NOMO-1 treated with DMSO at 0.1 percent for 48 hours (cell line): ENCODE data around the gene STK17B.

Source experiments
- DNase-seq: peaks from one replicate; lab custom pipeline; 2025; ENCODE audit not compliant: unreplicated experiment; lab: John Stamatoyannopoulos, UW

The STK17B gene

GRCh38 chr2:196159221-196159892 is 12.0 kb downstream of the STK17B start:
- DNase-seq: no peak

- DNase-seq: no peak
Measured at GRCh38 chr2:196155575-196155974, 15.8 kb downstream of the STK17B start.

DNA sequence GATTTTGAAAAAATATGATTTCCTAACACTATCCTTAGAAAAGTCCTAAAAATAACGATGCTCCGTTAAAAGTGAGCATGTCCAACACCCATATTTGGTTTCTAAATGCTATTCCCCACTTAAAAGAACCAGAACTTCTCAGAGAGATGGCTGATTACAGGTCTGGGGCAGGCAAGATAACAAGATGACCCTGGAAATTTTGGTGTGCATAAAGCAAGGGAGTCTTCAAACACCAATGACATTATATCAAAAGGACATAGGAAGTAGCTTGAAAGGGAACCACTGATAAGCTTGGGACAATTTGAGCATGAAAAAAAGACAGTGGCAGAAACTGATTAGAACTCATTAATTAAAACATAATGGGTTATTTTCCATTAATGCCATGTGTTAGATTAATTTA is 17.9 kb downstream of the STK17B start:
- DNase-seq: no peak

- peak; percentile 45 for DNase-seq
Measured at GRCh38 chr2:196149948-196150347, 21.4 kb downstream of the STK17B start.

DNA sequence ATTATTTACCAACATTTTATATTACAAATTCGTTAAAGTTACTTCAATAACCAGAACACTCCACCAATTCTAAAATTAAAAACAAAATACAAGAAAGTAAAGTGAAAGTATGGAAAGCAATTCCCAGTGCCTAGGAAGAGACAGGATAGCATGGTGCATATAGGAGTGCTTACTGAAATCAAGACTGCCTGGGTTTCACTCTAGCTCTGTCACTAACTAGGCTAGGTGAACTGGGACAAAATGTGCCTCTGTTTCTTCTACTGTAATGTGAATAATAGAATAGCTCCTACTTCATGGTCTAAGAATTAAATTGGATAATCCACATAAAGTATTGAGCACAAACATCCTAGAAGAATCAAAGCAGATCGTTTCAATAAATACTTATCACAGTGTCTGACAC is 22.6 kb downstream of the STK17B start:
- DNase-seq: no peak

GRCh38 chr2:196145256-196145655 is 26.1 kb downstream of the STK17B start:
- DNase-seq: no peak

GRCh38 chr2:196144513-196145126 is 26.8 kb downstream of the STK17B start:
- DNase-seq: no peak

DNA sequence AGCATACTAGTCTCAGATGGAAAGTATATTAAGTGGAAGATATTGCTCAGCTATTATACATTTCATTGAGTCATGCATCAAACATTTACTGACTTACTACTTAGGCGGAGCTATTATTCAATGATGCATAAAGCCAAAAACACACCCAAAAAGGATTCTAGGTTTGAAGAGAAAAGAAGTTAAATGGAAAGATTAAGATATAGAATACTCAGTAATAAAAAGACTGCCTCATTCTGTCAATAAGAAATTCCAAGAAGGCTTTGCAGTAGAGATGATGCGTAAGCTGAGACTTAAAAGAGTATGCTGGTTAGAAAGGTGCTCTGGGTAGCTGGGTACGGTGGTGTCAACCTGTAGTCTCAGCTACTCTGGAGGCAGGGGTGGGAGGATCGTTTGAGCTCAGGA is 27.6 kb downstream of the STK17B start:
- no peak for DNase-seq

DNA sequence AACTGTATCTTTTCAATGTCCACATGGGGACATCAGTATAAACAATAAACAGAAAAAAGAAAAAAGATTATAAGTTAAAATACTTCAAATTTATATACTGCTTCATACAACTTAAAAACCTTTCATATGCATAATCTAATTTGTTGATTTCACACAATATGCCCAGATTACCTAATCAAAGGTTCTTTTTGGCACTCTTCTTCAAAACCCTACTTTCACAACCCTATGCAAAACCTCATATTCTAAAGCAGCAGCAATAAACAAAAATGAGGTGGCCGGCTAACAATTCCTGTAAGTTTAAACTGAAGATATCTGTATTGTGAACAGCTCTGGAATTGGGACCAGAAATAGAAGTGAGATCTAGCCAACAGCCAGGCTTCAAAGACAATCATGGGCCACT is 28.6 kb downstream of the STK17B start:
- DNase-seq: peak; percentile 62

DNA sequence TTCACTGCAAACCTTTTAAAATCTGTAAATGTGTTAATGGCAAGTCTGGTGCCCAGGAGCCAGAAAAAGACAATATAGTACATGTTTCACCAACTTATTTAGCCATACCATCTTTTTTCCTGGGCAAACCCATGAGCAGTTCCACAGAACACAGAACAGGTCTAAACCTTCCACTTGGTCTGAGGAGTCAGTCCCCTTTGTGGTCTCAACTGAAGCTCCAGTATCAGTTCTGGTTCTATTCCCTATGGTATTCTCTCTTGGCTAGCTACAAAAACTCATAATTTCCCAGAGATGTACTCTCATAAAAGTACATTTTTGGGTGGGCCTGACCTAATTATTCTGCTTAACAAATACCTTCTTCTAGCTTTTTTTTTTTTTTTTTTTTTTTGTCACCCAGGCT is 31.2 kb downstream of the STK17B start:
- no peak for DNase-seq

- no peak for DNase-seq
Measured at GRCh38 chr2:196137271-196137670, 34.1 kb downstream of the STK17B start.

DNA sequence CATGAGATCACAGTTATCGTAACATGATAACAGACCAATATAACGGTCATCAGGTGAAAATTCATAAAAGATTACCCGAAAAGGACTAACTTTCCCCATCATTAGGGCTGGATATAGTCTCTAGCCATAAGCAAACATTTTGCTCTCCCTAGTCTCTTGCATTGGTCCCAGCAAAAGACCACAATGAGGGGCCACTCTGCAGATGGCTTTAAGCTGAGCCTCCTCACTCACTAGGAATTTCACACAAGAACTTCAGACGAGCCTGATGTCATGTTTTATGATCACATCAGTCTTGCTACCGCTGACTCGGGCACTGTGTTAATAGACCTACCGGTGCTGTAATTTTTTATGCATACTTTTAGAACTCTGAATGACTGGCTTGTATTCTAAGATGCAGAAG is 35.2 kb downstream of the STK17B start:
- no peak for DNase-seq

DNA sequence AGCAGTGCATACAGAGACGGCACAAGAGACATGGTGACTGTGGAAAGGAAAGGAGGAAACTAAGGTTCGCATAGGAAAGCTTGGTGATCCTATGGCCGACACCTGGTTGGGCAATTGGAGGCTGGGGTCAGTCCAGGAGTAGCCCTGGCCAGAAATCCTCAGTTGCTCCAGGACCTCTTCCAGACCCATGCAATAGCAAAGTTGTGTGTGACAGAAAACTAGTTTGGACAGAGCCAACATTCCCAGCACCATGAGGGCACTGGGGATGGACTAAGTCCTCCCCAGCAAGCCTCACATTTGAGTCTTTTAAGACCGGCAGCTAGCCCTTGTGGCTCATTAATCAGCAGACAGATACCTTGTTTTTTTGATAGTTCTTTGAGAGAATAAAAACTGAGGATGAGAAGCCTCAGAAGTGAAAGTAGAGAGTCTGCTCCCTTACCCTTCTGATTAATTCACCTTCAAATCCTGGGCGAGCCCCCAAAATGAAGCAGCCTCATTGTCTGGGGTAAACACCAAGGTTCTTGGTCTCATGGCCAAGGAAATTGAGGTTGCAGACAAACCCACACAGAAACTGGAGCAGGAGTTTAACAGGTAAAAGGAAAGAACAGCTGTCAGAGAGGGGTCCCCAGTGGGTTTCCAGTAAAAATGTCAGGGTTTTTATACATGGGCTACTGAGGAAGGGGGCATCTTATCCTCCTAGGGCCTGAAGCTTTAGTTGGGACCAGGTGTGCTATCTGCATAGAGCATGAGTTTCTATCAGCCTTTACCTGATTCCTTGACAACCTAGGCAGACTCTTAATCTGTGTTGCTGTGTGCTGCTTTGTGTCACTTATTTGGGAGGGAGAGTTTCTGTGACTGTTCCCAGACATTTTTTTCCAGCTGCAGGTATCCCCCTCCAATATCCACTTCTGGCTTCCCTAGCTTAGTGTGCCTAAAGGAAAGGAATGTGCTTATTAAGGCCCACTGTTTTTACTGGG is 39.1 kb downstream of the STK17B start:
- DNase-seq: no peak

DNA sequence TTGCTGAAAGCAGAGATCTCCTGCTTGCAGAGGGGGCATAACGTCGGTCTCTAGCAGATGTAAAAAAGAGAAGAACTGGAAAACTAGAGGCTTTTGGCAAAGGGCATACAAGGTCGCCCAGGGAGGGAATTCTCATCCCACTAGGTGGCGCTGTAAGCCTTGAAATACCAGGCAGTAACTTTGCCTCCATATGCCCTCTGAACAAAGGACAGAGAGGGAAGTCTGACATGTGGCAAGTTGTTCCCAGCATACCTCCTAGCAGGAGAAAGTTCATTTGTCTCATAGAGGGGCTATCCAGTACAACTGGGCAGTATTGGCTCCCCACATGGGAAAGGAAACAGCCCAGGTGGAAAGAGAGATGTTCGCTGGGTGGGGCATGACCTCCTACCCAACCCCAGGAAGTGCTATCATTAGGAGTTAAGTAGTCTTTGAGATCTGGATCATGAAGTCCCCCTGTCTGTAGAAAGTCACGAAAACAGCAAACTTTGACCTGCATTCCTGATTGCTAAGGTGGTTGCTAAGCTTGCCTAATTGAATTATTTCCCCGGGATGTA is 39.9 kb downstream of the STK17B start:
- peak; percentile 66 for DNase-seq

GRCh38 chr2:196130039-196130825 is 41.1 kb downstream of the STK17B start:
- no peak for DNase-seq

GRCh38 chr2:196128749-196129148 is 42.6 kb downstream of the STK17B start:
- DNase-seq: no peak

- no peak for DNase-seq
Measured at GRCh38 chr2:196125596-196125995, 45.8 kb downstream of the STK17B start.

DNA sequence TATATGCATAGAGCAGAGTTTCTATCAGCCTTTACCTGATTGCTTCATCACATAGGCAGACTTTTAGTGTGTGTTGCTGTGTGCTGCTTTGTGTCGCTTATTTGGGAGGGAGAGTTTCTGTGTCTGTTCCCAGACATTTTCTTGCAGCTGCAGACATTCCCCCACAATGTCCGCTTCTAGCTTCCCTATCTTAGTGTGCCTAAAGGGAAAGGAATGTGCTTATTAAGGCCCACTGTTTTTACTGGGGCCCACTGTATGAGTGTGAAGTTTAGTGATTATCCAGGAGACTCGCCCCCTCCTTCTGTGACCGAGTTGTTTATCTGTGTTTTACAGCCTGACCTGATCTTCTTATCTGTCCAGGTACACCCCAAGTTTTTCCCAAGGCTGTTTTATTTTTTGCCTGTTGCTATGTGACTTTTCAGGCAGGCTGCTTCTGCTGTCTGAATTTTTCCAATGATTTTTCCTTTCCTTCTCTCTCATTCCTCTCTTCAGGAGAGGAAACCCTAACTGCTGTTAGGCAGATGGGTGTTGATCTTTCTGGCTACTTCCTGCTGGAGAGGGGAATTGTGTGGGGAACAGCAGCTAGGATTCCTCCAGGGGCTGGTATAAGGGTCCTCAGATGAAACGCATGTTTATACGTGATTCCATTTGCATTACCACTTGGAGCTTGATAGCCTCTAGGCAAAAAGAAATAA is 47.6 kb downstream of the STK17B start:
- no peak for DNase-seq

DNA sequence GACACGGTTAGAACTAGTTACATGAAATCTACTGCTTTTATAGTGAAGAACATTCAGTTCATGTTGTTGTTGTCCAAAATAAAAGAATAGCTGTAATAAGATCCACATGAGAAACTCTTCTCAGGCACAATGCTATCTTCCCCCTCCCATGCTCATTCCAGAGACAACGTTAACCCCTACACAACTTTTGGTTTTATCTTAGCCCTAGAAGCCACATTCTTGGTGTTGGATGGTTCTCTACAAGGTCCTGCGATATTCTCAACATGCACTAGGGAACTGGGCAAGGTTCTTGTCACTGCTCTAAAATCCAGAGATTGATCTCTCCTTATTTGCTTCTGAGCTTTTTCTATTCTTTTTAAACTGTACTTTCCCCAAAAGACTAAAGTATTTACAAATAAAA is 51.5 kb downstream of the STK17B start:
- DNase-seq: no peak

DNA sequence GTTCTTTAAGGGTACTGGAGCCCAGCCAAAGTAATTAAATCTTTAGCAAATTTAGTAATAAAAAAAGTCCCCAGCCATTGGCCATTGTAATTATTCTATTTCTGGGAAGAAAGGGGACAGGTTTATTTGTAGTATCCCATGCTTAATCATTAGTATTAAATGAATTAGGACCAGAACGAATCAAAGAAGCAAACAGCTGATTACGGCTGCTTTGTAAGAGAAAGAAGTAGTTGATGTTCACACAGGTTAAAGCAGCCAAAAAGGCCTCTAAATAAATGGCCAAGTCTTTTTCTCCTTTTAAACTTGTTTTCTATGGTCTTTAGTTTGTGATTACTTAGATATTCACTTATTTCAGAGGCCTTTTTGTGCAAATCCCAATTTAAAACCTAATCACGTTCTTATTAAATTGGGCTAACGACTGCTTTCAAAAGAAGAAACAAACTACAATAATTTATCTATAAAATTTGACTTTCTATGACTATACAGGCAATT is 54.1 kb downstream of the STK17B start:
- DNase-seq: no peak
